K562 (cell line): ENCODE measurements around the gene TJP2. TPM values are rescaled to one million over a fixed set of nuclear protein-coding genes. Genes with fewer than 3 reads are reported as not detected.

Experiments used
- ARID2 ChIP-seq: fragments of 450-650 bp; IDR thresholded peaks from 2 replicates; pipeline ENCODE4 v1.6.1; 2017; ENCODE audit warnings: antibody characterized with exemption, mild to moderate bottlenecking
- ARID3B ChIP-seq: fragments of 250-450 bp; sonication (Bioruptor Pico); IDR thresholded peaks from 2 replicates; pipeline ENCODE4 v1.4.0; 2020; ENCODE audit warnings: borderline replicate concordance
- CHCHD3 ChIP-seq: fragments of 250-450 bp; sonication (Bioruptor Pico); IDR thresholded peaks from 2 replicates; pipeline ENCODE4 v2.1.2; 2022; ENCODE audit warnings: mild to moderate bottlenecking
- CHD1 ChIP-seq: fragments of 200-600 bp; sonication (generic); IDR thresholded peaks from one replicate; pipeline ENCODE4 v1.6.1; 2012; ENCODE audit warnings: mild to moderate bottlenecking, moderate library complexity, low read length, inconsistent platforms
- E2F5 ChIP-seq: sonication (generic); formaldehyde crosslinking; IDR thresholded peaks from 2 replicates; pipeline ENCODE4 v1.8.0; 2022; ENCODE audit warnings: mild to moderate bottlenecking, missing genetic modification reagents
- FOXA1 ChIP-seq: fragments of 450-650 bp; IDR thresholded peaks from 2 replicates; pipeline ENCODE4 v1.6.1; 2016; ENCODE audit warnings: mild to moderate bottlenecking, borderline replicate concordance
- FOXM1 ChIP-seq, 2 experiments: fragments of 450-650 bp in 1 of 2; sonication (generic) in 1 of 2; formaldehyde crosslinking in 1 of 2; IDR thresholded peaks; 2 replicates each; pipeline versions ENCODE4 v1.6.1 to v1.9.0; 2017 to 2022; ENCODE audit warnings: low read depth in 2 of 2, mild to moderate bottlenecking in 2 of 2, missing genetic modification reagents in 1 of 2, moderate library complexity in 1 of 2
- HDAC1 ChIP-seq, 2 experiments: fragments of 450-650 bp; IDR thresholded peaks; 2 replicates each; pipeline ENCODE4 v1.6.1; 2016 to 2017; ENCODE audit warnings: inconsistent platforms in 1 of 2, mild to moderate bottlenecking in 1 of 2, moderate library complexity in 1 of 2
- KLF16 ChIP-seq: IDR thresholded peaks from 2 replicates; pipeline ENCODE4 v1.6.1; 2016; ENCODE audit warnings: antibody characterized with exemption
- MLX ChIP-seq, 2 experiments: fragments of 450-650 bp in 1 of 2; sonication (generic) in 1 of 2; formaldehyde crosslinking; conservative IDR thresholded peaks; 2 replicates each; pipeline versions ENCODE4 v1.4.0 to v1.8.1; 2020 to 2022; ENCODE audit warnings: mild to moderate bottlenecking in 1 of 2, missing genetic modification reagents in 1 of 2
- NCOA4 ChIP-seq: fragments of 450-650 bp; IDR thresholded peaks from 2 replicates; pipeline ENCODE4 v1.6.1; 2018; ENCODE audit warnings: mild to moderate bottlenecking; ENCODE audit not compliant: partially characterized antibody
- NCOR1 ChIP-seq: fragments of 450-650 bp; IDR thresholded peaks from 2 replicates; pipeline ENCODE4 v1.6.1; 2016; ENCODE audit warnings: mild to moderate bottlenecking, moderate library complexity
- PCBP2 ChIP-seq: fragments of 200-400 bp; formaldehyde crosslinking; IDR thresholded peaks from 2 replicates; pipeline ENCODE4 v1.6.1; 2018; ENCODE audit warnings: low read length, low read depth, mild to moderate bottlenecking, moderate library complexity; ENCODE audit not compliant: poor library complexity, severe bottlenecking
- SRF ChIP-seq, 2 experiments: fragments of 250-450, 450-650 bp in 1 of 2; sonication (Bioruptor Pico) in 1 of 2; sonication (generic) in 1 of 2; formaldehyde crosslinking; IDR thresholded peaks; 2 replicates each; pipeline versions ENCODE4 v1.5.0 to v1.5.1; 2020 to 2022; ENCODE audit warnings: mild to moderate bottlenecking in 1 of 2, missing genetic modification reagents in 1 of 2
- THAP12 ChIP-seq: fragments of 250-450 bp; sonication (Bioruptor Pico); IDR thresholded peaks from 2 replicates; pipeline ENCODE4 v1.9.0; 2021; ENCODE audit warnings: mild to moderate bottlenecking, inconsistent platforms
- U2AF2 ChIP-seq: fragments of 200-400 bp; formaldehyde crosslinking; optimal IDR thresholded peaks from 2 replicates; pipeline ENCODE3; 2017; ENCODE audit warnings: low read depth, mild to moderate bottlenecking, low read length
- ZNF174 ChIP-seq: fragments of 250-450 bp; sonication (Bioruptor Pico); IDR thresholded peaks from 2 replicates; pipeline ENCODE4 v1.4.0; 2020; ENCODE audit warnings: mild to moderate bottlenecking
- ZNF57 ChIP-seq: fragments of 450-650 bp; formaldehyde crosslinking; IDR thresholded peaks from 2 replicates; pipeline ENCODE4 v1.4.0; 2020; ENCODE audit warnings: mild to moderate bottlenecking, moderate library complexity
- polyA plus RNA-seq, 8 experiments: library from polyadenylated mRNA; depleted of rRNA in 4 of 8; stranded (reverse) in 5 of 8; unstranded in 3 of 8; fragments of >200 nt; fragmentation: Nextera tagmentation in 2 of 8; fragmentation: Illumina TruSeq in 1 of 8; extraction: Ambion mirVana in 2 of 8; extraction: Trizol in 1 of 8; gene quantifications; 2 replicates each; pipeline versions ENCODE4 v1.2.1 to v1.2.3, GENCODE V29; 2011 to 2014; ENCODE audit warnings: inconsistent platforms in 1 of 8, missing spikeins in 1 of 8
- total RNA-seq, 7 experiments: library from RNA; depleted of rRNA in 6 of 7; stranded (reverse); fragments of >200 nt in 6 of 7; fragmentation: Illumina TruSeq in 2 of 7; extraction: Trizol in 2 of 7; gene quantifications; 2 replicates each; pipeline versions ENCODE4 v1.2.1 to v1.2.3, GENCODE V29; 2011 to 2021; ENCODE audit warnings: low replicate concordance in 1 of 7

TJP2 gene
- total and polyA plus RNA-seq, 9 of the 15 experiments (the other 6 are each of a cell fraction or from before 2014, with no cell fraction given) = 4.0 to 24.1 (median 16.8) TPM

- TF ChIP-seq CHD1 = no peak
- no peak for TF ChIP-seq ARID3B (CRISPR knock-in tag)
- TF ChIP-seq NCOR1 = peak; percentile 98
- no peak for TF ChIP-seq E2F5
- no peak for TF ChIP-seq ZNF174 (CRISPR knock-in tag)
- TF ChIP-seq SRF (CRISPR knock-in tag; IDR thresholded peaks at IDR 0.05) = peak in 1 of 2 experiments; percentile 93; a peak in 2 of 4 replicates
- TF ChIP-seq CHCHD3 (CRISPR knock-in tag) = no peak
- peak in 1 of 2 experiments; percentile 73; a peak in 2 of 4 replicates for TF ChIP-seq HDAC1 (IDR thresholded peaks at IDR 0.05)
- TF ChIP-seq FOXA1 = no peak
- TF ChIP-seq FOXM1 (IDR thresholded peaks at IDR 0.05; ENCODE audit: low read depth) = peak; percentile 96
- TF ChIP-seq FOXM1 (CRISPR knock-in tag; IDR thresholded peaks at IDR 0.05; ENCODE audit: low read depth) = no peak
- TF ChIP-seq MLX (CRISPR knock-in tag; conservative IDR thresholded peaks at IDR 0.05) = no peak
- no peak for TF ChIP-seq PCBP2
- no peak for TF ChIP-seq ARID2
- peak; percentile 97 for TF ChIP-seq KLF16
- no peak for TF ChIP-seq THAP12
- no peak for TF ChIP-seq NCOA4
- no peak for TF ChIP-seq U2AF2
- TF ChIP-seq ZNF57 = no peak
These were observed 41.9 kb downstream of the TJP2 start (continued) for GRCh38 chr9:69215774-69216485.
